NCI-H2227 (cell line): ENCODE measurements around the gene PSMB7.

Experiments
- DNase-seq: peaks from one replicate; lab custom pipeline; 2025; ENCODE audit not compliant: unreplicated experiment; lab: John Stamatoyannopoulos, UW

The PSMB7 gene

GRCh38 chr9:124415102-124415851 lies at the start of gene PSMB7:
Gene PSMB7, minus strand, starts transcription at chr9:124415442. Its CDS starts 17 bp downstream, at chr9:124415425.
- DNase-seq: peak; percentile 97

- no peak for DNase-seq
Observed at GRCh38 chr9:124462739-124463138, 47.5 kb upstream of the PSMB7 start.

GRCh38 chr9:124458441-124458840 lies 43.2 kb upstream of the PSMB7 start:
- no peak for DNase-seq

GRCh38 chr9:124457887-124458431 lies 42.7 kb upstream of the PSMB7 start:
- no peak for DNase-seq

GRCh38 chr9:124457079-124457886 lies 42.0 kb upstream of the PSMB7 start:
- DNase-seq: no peak

- no peak for DNase-seq
Observed at GRCh38 chr9:124456341-124457078, 41.3 kb upstream of the PSMB7 start.

GRCh38 chr9:124455820-124456219 lies 40.6 kb upstream of the PSMB7 start:
- DNase-seq: no peak

- no peak for DNase-seq
Observed at GRCh38 chr9:124454791-124455443, 39.7 kb upstream of the PSMB7 start.

GRCh38 chr9:124454296-124454695 lies 39.1 kb upstream of the PSMB7 start:
- no peak for DNase-seq

GRCh38 chr9:124453586-124454191 lies 38.4 kb upstream of the PSMB7 start:
- DNase-seq: no peak

GRCh38 chr9:124452841-124453585 lies 37.8 kb upstream of the PSMB7 start:
- no peak for DNase-seq

GRCh38 chr9:124452326-124452725 lies 37.1 kb upstream of the PSMB7 start:
- DNase-seq: no peak

- no peak for DNase-seq
Observed at GRCh38 chr9:124450931-124451661, 35.9 kb upstream of the PSMB7 start.

- peak; percentile 23 for DNase-seq
Observed at GRCh38 chr9:124450241-124450924, 35.1 kb upstream of the PSMB7 start, which contains the start of gene ADGRD2. Gene ADGRD2, plus strand, starts transcription at chr9:124450451. Its CDS starts 1,216 bp downstream, at chr9:124451667.

- no peak for DNase-seq
Observed at GRCh38 chr9:124449381-124450151, 34.3 kb upstream of the PSMB7 start.

GRCh38 chr9:124448019-124448418 lies 32.8 kb upstream of the PSMB7 start:
- DNase-seq: no peak

- no peak for DNase-seq
Observed at GRCh38 chr9:124447297-124447661, 32.0 kb upstream of the PSMB7 start.

- no peak for DNase-seq
Observed at GRCh38 chr9:124444166-124444565, 28.9 kb upstream of the PSMB7 start.
